EL (cell line): ENCODE measurements around the gene GALNT8.
"Not testable (repeated sequence)": the region's sequence is repeated elsewhere in the genome, so short reads cannot be mapped to it uniquely, and the experiment has no call there.

ENCODE experiments used
- DNase-seq: peaks from one replicate; pipeline ENCODE4 v3.0.0-alpha.2; 2016

The GALNT8 gene, protein sequence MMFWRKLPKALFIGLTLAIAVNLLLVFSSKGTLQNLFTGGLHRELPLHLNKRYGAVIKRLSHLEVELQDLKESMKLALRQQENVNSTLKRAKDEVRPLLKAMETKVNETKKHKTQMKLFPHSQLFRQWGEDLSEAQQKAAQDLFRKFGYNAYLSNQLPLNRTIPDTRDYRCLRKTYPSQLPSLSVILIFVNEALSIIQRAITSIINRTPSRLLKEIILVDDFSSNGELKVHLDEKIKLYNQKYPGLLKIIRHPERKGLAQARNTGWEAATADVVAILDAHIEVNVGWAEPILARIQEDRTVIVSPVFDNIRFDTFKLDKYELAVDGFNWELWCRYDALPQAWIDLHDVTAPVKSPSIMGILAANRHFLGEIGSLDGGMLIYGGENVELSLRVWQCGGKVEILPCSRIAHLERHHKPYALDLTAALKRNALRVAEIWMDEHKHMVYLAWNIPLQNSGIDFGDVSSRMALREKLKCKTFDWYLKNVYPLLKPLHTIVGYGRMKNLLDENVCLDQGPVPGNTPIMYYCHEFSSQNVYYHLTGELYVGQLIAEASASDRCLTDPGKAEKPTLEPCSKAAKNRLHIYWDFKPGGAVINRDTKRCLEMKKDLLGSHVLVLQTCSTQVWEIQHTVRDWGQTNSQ

DNA sequence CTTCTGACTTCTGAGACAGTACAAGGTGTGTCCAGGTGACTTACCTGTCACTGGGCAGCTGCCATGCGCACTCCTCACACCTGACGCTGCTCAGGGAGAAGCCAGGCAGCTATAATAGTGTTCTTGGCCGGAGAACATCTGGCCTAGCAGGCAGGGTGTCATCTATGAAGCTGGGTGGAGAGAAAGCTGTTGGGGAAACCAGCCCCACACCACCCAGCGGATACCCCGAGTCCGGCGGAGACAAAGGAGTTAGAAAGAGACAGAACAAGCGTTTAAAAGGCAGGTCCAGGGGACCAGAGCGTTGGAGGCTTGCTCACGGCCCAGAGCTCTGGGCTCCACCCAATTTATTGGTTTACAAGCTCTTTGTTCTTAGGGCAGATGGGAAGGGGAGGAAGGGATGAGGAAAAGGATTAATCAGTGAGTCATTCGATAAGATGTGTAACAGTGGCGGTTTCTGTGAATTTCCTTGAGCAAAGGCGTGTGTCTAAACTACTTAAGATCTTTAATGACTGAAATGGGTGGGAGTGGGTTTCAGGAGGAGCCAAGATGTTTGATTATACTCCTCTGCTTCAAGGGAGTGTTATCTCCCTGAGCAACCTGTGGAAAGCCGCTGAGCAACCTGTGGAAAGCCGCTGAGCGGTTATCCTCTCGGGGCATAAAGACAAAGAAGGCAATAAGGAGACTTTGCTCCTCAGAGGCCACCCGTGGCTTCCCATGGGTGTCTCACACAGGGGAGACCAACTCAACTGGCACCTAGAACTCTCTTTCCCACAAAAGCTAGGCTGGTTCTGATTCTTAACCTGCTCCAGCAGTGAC is at the start of gene GALNT8:
TSS of gene GALNT8 (plus strand) at position 580 of the 816 bp plus-strand sequence. CDS start 278 bp downstream, outside the sequence.
- no peak for DNase-seq

DNA sequence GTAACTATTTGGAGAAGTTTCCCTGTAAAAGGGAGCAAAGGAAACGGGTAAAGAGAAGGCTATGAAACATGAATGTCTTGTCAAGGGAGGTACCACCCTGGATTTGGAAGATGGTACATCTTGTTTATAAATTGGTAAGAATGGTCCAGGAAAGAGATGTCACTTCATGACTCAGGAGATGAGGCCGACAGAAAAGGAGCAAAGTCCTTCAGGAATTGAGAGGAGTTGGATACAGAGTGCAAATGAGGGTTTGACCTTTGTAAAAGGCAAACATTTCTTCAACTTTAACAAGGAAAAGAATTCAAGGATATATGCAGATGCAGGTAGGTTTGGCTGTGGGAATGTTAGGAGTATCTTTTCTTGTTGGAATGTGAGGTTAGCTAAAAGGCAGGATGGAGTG is 40.5 kb upstream of the GALNT8 start:
- no peak for DNase-seq

DNA sequence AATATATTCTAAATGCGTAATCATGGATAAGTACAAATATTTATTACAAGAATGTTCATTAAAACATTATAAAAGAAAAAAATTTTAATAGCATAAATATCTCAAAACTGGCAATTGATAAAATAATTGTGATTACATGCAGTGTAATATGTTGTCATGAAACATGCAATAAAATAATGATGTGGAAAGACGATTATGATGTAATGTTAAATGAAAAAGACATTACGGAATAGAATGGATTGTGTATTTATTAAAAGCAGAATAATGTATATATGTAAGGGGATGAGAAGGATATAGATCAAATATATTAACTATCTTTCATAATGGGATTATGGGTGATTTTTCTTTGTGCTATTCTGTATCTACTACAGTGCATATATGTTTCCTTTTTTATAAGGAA is 38.5 kb upstream of the GALNT8 start:
- no peak for DNase-seq

DNA sequence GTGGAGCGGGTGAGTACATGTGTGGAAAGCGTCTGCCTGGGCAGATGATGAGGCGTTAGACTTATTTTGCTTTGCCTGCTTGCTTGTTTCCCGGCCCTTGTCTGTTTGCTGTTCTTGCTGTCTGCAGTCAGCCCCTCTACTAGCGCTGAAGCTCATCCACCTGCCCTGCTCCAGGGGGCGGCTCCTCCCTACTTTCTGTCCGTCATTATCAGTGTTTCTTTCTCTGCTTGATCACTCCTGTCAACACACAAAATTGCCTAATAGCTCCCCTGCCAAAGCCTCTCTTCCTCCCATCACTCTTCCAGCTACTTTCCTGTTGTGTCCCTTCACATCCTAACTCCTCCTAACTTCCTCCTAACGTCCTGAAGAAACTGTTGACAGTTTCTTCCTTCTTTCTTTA is 34.9 kb upstream of the GALNT8 start:
- DNase-seq, result no peak

DNA sequence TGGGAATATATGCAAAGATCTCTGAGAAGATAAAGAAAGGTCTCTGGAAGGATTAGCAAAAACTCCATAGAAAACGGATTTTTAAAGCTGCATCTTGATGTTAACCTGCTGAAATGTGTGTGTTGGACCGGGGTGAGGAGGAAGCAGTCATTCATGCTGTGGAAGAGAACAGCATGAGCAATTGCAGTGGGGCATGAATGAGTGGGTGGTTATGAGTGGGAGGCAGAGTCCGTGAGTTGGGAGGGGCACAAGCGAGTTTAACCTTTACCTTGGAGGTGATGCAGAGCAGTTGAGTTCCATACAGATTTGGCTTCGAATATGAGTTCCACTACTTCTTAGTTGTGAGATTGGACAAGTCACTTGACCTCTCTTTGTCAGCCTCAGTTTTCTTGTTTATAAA is 29.4 kb upstream of the GALNT8 start:
- no peak for DNase-seq

DNA sequence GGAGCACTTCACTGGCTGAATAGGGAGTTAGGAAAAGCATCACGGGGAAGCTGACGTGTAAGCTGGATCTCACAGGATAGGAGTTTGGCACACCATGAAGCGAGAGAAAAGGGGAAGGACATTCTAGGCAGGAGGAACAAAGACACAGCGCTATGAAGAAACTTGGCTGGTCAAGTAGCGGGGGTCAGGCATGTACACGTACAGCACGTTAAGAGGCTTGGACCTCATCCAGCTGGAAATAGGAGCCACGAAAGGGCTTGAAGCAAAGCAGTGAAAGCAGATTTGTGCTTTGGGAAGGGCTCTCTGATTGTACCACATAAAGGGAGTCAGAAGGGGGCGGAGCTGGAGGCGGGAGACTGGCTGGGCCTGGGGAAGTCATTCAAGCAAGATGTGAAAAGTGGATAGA is 19.6 kb upstream of the GALNT8 start:
- DNase-seq, result no peak

DNA sequence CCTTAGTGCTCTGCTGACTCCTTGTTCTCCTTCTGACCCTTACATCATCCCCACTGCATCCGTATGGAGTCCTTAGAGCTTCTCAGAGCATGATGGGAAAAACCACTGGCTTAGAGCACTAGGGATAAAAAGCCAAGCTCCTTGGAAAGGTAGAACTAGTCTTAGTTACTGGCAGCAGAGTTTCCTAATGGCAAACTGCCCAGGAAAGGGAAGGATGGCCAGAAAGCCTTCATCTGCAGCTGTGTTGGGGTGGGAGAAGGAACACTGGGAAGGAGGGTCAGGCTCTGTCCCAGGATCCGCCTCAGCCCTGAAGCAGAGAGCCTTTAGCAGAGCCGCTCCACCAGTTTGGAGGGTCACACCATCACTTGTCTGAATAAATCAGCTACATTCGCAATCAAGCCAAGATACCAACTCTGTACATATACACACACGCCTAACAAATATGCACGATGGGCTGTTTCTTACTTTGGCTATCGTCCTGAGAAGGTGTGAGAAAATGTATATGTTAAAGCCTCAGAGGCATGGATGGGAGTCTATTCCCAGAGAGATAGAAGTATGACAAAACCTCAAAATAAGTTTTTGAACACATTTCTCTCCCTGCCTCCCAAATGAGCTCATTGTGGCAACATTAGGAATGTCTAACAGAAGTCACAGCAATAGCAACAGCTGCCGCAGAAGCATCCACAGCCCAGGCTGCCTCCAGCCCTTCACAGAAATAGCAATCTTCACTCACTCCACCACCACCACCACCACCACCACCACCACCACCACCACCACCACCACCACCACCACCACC is 18.6 kb upstream of the GALNT8 start:
- DNase-seq, result no peak

DNA sequence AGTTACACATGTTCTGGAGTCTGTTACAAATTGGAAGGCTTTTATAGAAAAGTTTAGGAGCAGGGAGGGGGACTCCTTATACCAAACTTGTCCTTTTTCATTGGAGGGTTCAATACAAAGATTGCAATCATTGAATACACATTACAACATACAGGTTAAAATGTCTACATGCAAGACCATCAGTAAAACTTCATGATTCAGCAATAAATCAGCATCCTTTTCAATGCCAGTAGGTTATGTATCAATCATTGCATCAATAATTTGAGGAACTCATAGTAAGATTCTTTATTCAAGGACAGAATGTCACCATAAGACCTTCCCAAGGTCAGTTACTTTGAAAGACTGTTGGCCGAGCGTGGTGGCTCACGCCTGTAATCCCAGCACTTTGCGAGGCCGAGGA is 16.5 kb upstream of the GALNT8 start:
- no peak for DNase-seq

DNA sequence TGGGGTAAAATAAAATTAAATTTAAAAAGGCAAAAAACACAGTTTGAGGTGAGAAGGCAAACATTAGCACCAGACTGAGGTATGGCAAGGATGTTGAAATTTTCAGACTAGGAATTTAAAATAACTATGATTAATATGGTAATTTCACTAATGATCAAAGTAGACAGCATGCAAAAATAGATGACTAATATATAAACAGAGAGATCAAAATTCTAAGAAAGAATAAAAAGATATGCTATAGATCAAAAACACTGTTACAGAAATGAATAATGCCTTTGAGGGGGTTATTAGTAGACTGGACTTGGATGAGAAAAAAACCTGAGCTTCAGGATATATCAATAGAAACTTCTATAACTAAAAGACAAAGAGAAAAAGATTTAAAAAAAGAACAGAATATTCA is 14.4 kb upstream of the GALNT8 start:
- no peak for DNase-seq

DNA sequence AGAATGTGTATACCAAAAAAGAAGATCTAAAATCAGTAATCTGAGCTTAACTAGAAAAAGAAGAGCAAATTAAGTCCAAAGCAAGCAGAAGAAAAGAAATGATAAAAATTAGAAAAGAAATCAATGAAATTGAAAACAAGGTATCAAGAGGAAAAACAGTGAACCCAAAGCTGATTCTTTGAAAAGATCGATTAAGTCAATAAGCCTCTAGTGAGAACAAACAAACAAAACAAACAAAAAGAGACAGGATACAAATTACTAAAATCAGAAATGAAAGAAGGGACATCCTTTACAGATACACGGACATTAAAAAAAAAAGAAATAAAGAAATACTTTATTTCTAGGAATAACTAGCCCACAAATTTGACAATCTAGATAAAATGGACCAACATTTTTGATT is 12.9 kb upstream of the GALNT8 start:
- no peak for DNase-seq

DNA sequence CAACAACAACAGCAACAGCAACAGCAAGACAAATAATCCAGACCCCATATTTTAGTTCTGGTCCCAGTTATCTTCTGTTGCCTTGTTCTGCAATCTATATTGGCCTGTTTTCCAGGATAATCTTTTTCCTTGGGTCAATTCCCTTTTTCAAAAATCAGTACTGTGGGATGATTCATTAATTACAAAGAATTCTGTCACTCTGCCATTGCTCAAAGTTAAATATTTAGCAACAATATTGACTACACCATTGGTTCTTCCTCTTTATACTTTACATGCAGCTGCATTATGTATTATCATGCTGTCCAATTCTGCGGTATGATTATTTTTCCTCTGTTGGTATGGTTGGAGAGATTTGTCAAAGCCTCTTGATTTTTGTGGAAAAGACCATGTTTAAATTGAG is 10.1 kb upstream of the GALNT8 start:
- DNase-seq, result no peak

DNA sequence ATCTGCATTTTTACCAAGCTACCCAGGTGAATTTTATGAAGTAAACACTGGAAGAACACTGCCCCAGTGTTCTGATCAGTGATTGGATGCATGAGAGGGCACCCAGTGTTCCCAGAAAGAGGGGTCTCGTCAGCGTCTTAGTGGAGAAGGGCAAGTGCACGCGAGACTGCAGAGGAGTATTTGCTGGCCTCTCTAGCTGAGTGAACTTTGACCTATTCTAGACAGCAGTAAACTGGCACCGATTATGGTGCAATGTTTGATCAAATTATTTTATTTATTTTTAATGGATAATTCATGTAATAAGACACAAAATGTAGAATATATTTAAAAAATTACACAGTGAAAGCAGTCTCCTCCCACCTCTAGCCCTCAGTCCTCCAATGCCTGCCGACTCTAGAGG is 5.3 kb upstream of the GALNT8 start:
- DNase-seq, result no peak

DNA sequence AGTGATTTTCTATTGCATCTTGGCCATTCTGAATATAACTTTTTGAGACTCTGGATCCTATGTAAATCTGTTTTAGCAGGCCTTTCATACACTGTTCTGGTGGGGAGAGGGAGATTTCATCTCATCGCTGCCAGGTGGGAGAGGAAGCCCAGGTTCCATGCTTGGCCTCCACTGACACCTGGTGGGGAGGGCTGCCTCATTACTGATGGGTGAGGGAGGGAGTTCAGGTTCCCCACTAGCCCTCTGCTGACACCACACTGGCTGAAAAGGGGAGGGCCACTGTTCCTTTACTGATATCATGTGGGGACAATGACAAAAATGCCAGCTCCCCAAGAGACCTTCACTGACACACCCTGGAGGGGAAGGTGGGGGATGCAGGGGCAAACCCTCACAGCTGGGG is 2.4 kb upstream of the GALNT8 start:
- DNase-seq, result no peak

DNA sequence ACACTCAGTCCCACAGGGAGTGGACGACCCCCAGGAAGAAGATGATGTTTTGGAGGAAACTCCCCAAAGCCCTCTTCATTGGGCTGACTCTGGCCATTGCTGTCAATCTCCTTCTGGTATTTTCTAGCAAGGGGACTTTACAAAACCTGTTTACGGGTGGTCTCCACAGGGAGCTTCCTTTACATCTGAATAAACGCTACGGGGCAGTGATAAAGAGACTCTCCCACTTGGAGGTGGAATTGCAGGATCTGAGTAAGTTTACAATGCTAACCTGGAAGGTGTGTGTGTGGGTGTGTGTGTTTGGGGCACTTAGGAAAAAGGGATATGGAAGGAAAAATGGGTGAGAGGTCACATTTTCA is 416 bp downstream of the GALNT8 start:
- no peak for DNase-seq

DNA sequence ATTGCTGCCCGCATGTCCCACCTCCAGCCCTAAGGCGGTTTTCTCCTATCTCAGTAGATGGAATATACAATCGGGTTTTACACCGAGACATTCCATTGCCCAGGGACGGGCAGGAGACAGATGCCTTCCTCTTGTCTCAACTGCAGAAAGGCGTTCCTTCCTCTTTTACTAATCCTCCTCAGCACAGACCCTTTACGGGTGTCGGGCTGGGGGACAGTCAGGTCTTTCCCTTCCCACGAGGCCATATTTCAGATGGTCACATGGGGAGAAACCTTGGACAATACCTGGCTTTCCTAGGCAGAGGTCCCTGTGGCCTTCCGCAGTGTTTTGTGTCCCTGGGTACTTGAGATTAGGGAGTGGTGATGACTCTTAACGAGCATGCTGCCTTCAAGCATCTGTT is 1.4 kb downstream of the GALNT8 start:
- DNase-seq, result not testable (repeated sequence)

DNA sequence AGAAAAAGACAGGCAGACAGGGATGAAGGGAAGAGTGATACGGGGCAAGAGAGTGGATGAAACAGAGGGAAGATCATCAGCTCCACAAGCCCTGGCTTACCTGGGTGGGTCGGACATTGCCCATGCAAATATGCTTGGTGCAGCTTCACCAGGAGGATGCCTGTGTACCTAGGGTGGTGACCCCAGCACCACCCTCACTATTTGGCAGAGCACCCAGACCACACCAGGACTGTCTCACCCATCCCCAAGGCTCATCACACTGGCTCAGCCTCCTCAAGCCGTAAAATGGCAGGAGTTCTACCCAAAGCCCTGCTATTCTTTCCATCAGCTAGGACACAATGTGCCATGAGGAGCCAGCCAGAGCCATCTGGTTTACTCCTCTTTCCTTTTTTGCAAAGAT is 3.0 kb downstream of the GALNT8 start:
- no peak for DNase-seq

DNA sequence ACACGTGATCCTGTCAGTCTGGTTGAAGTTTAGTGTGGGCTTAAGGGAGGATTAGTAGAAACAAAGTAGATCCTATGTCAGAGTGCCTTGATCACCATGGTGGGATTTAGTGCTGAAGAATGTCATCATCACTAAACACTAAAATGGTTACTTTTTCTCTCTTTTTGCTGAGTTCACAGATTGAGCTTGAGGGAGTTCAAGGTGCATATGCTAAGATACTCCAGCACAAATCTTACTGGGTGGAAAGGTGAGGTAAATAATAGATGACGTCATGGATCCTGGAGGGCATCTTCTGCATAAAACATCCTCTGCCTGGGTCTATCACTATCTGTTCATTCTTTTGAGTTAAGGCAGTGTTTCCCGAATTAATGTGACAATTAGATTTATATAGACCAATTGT is 4.9 kb downstream of the GALNT8 start:
- DNase-seq, result no peak

DNA sequence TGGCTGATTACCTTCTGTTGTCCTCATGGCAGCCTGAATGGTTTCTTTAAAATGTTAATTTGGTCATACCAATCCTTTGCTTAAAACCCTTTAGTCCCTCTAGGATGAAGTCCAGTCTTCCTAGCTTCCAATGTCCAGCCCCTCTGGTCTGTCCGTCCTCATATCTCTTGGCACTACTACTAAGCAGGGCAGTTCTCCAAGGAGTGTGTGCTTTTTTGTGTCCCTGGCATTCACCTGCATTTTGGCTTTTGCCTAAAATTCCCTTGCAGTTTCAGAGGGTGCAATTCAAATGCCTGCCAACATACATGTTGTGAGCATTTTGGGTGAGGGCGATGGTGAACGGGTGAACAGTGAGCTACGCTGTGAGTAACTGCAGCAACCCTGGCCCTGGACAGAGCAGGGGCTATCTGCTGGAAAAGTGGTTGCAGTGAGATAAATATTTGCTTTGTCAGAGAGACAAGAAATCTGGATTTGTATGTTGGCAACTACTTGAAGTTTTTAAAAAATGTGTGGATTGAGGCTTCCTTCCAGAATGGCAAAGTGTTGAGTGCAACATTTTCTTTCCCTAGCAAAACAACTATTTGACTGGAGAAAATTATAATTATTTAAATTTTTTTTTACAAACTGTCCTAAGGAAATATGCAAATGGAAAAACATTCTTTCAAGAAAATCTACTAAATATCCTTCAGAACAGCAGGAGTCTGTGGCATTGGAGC is 14.6 kb downstream of the GALNT8 start:
- DNase-seq, result no peak

DNA sequence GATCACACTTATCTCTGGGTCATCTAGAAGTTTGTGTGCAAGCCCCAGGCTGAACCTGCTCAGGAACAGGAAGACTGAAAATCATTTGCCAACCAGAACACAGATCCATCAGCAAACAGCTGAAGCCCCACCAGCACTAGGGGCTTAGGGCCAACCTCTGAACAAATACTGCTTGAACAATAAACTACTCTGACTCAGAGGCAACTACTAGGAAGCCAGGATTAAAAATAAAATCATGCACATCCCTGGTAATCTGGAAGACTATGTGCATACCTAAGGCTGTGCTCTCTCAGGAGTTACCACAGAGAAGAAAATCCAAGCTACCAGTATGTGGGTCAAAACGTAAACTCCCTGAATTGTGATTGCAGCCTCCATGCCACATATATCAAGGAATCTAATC is 15.9 kb downstream of the GALNT8 start:
- DNase-seq, result no peak

DNA sequence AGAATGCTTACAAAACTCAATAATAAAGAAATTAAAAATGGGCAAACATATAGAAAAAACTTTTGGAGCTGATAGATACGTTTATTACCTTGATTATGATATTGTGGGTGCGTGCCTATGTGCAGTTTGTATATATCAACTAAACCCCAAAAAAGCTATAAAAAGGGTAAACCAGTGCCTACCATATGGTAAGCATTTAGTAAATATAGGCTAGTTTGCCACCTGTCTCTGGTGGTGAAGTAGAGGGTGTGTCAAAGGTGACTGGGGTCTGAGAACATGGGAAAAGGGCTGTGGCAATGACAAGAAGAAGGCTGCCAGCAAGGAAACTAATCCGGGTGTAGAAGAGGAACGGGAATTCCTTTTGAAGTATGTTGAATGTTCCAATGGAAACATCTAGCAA is 18.3 kb downstream of the GALNT8 start:
- no peak for DNase-seq

DNA sequence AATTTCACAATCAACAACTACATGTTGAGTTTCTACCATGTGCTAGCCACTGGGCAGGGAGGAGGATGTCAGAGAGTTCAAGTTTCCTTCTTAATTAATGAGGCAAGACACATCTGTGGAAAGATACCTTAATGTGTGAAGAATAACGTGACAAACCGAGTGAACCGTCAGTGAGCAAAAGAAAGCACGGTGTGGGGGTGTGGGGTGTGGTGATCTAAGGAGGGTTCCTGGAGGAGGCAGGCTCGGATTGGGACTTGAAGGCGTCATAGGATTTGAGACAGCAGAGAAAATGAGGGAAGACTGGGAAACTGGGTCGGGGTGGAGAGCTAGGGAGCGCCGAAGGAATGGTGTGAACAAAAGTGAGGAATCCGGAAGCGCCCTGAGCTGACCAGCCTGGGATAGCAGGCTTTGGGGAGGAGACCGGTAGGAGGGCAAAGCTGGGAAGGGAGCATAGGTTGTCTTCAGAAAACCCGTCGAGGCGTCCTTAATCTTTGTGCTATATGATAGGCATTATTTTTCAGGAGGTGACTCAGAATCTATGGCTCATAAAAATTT is 22.3 kb downstream of the GALNT8 start:
- DNase-seq, result no peak

DNA sequence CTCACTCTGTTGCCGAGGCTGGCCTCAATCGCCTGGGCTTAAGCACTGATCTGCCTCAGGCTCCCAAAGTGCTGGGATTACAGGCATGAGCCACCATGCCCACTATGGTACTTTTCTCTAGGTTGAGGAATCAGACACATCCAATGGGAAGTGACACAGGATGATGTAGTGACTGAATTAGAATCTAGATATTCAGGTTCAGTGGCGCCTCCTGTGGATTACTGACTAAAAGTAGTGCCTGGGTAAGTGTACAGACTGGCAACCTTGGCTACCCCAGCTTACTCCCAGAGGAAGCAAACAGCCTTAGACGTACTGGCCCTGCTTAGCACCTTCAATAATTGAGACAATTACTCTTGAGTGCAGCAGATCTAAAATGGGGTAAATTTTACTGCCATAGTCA is 22.8 kb downstream of the GALNT8 start:
- DNase-seq, result no peak
